HepG2 (cell line): Measurements from ENCODE around the gene CARD8. TPM values are rescaled to one million over a fixed set of nuclear protein-coding genes. Genes with fewer than 3 reads are reported as not detected.

Experiments
- CHD4 ChIP-seq: fragments of 200-600 bp; sonication (generic); IDR thresholded peaks from 2 replicates; pipeline ENCODE4 v1.7.0; 2017; ENCODE audit warnings: mild to moderate bottlenecking, low read length, borderline replicate concordance
- DDIT3 ChIP-seq: sonication (generic); formaldehyde crosslinking; IDR thresholded peaks from 2 replicates; pipeline ENCODE4 v1.4.0; 2020; ENCODE audit warnings: mild to moderate bottlenecking, missing genetic modification reagents
- HMGA1 ChIP-seq: sonication (generic); formaldehyde crosslinking; conservative IDR thresholded peaks from 2 replicates; pipeline ENCODE4 v1.4.0; 2020; ENCODE audit warnings: missing genetic modification reagents
- HMGXB3 ChIP-seq: sonication (generic); formaldehyde crosslinking; IDR thresholded peaks from 2 replicates; pipeline ENCODE4 v1.4.0; 2020; ENCODE audit warnings: missing genetic modification reagents, borderline replicate concordance
- HNRNPUL1 ChIP-seq: fragments of 200-400 bp; formaldehyde crosslinking; IDR thresholded peaks from 2 replicates; pipeline ENCODE4 v1.6.1; 2017; ENCODE audit warnings: low read depth, mild to moderate bottlenecking, low read length, moderate library complexity
- IRF2 ChIP-seq: IDR thresholded peaks from 2 replicates; pipeline ENCODE4 v1.6.1; 2018; ENCODE audit warnings: missing genetic modification reagents, missing compliant biosample characterization
- KLF13 ChIP-seq: sonication (generic); formaldehyde crosslinking; IDR thresholded peaks from 2 replicates; pipeline ENCODE4 v1.4.0; 2020; ENCODE audit warnings: mild to moderate bottlenecking, missing genetic modification reagents
- MYC ChIP-seq: sonication (generic); formaldehyde crosslinking; IDR thresholded peaks from 2 replicates; pipeline ENCODE4 v1.9.0; 2021; ENCODE audit warnings: missing genetic modification reagents, borderline replicate concordance
- NKX3-1 ChIP-seq: sonication (generic); formaldehyde crosslinking; IDR thresholded peaks from 2 replicates; pipeline ENCODE4 v1.5.0; 2020; ENCODE audit warnings: missing genetic modification reagents
- NONO ChIP-seq, 2 experiments: fragments of 450-650 bp in 1 of 2; sonication (generic) in 1 of 2; formaldehyde crosslinking in 1 of 2; IDR thresholded peaks in 1 of 2; conservative IDR thresholded peaks in 1 of 2; 2 replicates each; pipeline versions ENCODE4 v1.6.1 to v1.8.0; 2017 to 2022; ENCODE audit warnings: mild to moderate bottlenecking in 1 of 2, missing genetic modification reagents in 1 of 2, moderate library complexity in 1 of 2
- PLRG1 ChIP-seq: fragments of 450-650 bp; conservative IDR thresholded peaks from 2 replicates; pipeline ENCODE4 v1.6.1; 2016
- POLR2AphosphoS2 ChIP-seq: IDR thresholded peaks from 2 replicates; pipeline ENCODE4 v1.6.1; 2011; ENCODE audit warnings: low read depth, low read length, improper control_type of control experiment
- TERF1 ChIP-seq: sonication (generic); formaldehyde crosslinking; IDR thresholded peaks from 2 replicates; pipeline ENCODE4 v1.8.0; 2022; ENCODE audit warnings: mild to moderate bottlenecking, missing genetic modification reagents, moderate library complexity
- ZBTB3 ChIP-seq: sonication (generic); formaldehyde crosslinking; IDR thresholded peaks from 2 replicates; pipeline ENCODE4 v1.4.0; 2020; ENCODE audit warnings: low read depth, mild to moderate bottlenecking, moderate library complexity, missing genetic modification reagents, borderline replicate concordance
- ZBTB4 ChIP-seq: sonication (generic); formaldehyde crosslinking; IDR thresholded peaks from 2 replicates; pipeline ENCODE4 v1.4.0; 2020; ENCODE audit warnings: missing genetic modification reagents, mild to moderate bottlenecking, borderline replicate concordance
- ZNF660 ChIP-seq: sonication (generic); formaldehyde crosslinking; IDR thresholded peaks from 2 replicates; pipeline ENCODE4 v1.5.1; 2020; ENCODE audit warnings: mild to moderate bottlenecking, low read depth, missing genetic modification reagents, borderline replicate concordance
- polyA plus RNA-seq, 8 experiments: library from polyadenylated mRNA; depleted of rRNA in 3 of 8; stranded (reverse) in 7 of 8; unstranded in 1 of 8; fragments of >200 nt; fragmentation: Illumina TruSeq in 4 of 8; extraction: Trizol in 4 of 8; gene quantifications; 2 replicates each; pipeline versions ENCODE4 v1.2.1 to v1.2.3, GENCODE V29; 2011 to 2016; ENCODE audit warnings: low read depth in 4 of 8, missing spikeins in 1 of 8, mixed read lengths in 1 of 8; ENCODE audit not compliant: insufficient read depth in 1 of 8
- total RNA-seq, 5 experiments: library from RNA; depleted of rRNA; stranded (reverse); fragments of >200 nt; fragmentation: Illumina TruSeq; extraction: Trizol; gene quantifications; 2 replicates each; pipeline ENCODE4 v1.2.3, GENCODE V29; 2016; ENCODE audit warnings: low read depth in 1 of 5
- TF ChIP-seq, protein P1 (sequence below): sonication (generic); formaldehyde crosslinking; IDR thresholded peaks from 2 replicates; pipeline ENCODE4 v1.9.0; 2022; ENCODE audit warnings: low read depth, missing genetic modification reagents

Gene CARD8
- total and polyA plus RNA-seq, 2 of the 13 experiments (the other 11 are each of a cell fraction or from before 2014, with no cell fraction given) = 15.0 to 19.2 TPM

DNA sequence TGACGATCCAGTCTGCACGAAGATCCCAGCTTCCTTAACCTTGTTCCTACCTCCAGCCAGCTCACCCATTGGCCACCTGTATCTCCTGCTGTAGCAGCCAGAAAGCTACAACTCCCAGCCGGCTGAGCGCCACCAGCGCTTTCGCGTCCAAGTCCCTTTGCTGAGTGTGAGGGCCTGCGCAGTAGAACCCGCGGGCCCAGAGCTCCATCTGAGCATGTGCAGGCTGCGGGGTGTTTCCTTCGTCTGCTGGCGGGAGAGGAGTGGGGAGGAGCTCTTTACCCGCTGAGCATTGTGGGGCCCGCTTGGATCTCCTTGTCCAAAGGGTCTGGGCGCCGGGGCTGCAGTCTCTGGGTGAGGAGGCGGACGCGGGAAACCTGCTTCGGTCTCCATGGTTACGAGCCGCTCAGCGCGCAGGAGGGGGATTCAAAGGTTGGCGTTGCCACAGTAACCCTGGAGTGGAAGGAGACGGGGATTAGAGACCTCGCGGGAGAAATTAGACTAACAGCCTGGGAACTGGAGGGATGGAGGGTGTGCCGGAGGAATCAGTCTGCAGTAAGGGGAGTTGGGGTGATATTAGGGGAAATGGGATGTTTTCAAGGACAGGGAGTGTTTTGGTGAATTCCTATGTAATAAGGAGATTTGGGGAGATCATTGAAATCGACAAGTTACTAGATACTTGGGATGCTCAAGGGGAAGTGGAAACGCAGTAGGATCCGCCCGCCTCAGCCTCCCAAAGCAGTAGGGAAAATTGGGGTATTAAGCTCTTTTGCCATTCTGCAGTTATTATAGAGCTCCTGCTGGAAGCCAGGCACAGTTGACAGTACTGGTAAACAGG is 51.7 kb downstream of the CARD8 start (continued):
- no peak for TF ChIP-seq POLR2AphosphoS2
- TF ChIP-seq ZNF660 (CRISPR knock-in tag) = no peak
- TF ChIP-seq ZBTB3 (CRISPR knock-in tag) = no peak
- no peak for TF ChIP-seq PLRG1
- TF ChIP-seq DDIT3 (CRISPR knock-in tag) = no peak
- TF ChIP-seq, protein P1, sequence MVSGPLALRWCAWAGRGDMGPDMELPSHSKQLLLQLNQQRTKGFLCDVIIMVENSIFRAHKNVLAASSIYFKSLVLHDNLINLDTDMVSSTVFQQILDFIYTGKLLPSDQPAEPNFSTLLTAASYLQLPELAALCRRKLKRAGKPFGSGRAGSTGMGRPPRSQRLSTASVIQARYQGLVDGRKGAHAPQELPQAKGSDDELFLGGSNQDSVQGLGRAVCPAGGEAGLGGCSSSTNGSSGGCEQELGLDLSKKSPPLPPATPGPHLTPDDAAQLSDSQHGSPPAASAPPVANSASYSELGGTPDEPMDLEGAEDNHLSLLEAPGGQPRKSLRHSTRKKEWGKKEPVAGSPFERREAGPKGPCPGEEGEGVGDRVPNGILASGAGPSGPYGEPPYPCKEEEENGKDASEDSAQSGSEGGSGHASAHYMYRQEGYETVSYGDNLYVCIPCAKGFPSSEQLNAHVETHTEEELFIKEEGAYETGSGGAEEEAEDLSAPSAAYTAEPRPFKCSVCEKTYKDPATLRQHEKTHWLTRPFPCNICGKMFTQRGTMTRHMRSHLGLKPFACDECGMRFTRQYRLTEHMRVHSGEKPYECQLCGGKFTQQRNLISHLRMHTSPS (CRISPR knock-in tag) = no peak
- no peak for TF ChIP-seq NONO (IDR thresholded peaks at IDR 0.05)
- TF ChIP-seq NONO (CRISPR knock-in tag; conservative IDR thresholded peaks at IDR 0.05) = 0 out of 2 replicates have a peak, but pooled peaks have one; percentile 27
- no peak for TF ChIP-seq HNRNPUL1
- no peak for TF ChIP-seq CHD4
- peak; percentile 22; the same call in 1 of the 2 replicates for TF ChIP-seq HMGXB3 (CRISPR knock-in tag)
- TF ChIP-seq TERF1 = no peak
- no peak for TF ChIP-seq HMGA1 (CRISPR knock-in tag)
- TF ChIP-seq MYC (CRISPR knock-in tag) = peak; percentile 74; the same call in 1 of the 2 replicates
- TF ChIP-seq KLF13 (CRISPR knock-in tag) = no peak
- peak; percentile 57; the same call in 1 of the 2 replicates for TF ChIP-seq IRF2
- 0 out of 2 replicates have a peak, but pooled peaks have one; percentile 23 for TF ChIP-seq ZBTB4 (CRISPR knock-in tag)
- no peak for TF ChIP-seq NKX3-1
